ENCODE results near the gene PTEN. TPM values are rescaled to one million over a fixed set of nuclear protein-coding genes. Genes with fewer than 3 reads are reported as not detected.

Gene PTEN
- total RNA-seq, 1 donor: 169 TPM

DNA sequence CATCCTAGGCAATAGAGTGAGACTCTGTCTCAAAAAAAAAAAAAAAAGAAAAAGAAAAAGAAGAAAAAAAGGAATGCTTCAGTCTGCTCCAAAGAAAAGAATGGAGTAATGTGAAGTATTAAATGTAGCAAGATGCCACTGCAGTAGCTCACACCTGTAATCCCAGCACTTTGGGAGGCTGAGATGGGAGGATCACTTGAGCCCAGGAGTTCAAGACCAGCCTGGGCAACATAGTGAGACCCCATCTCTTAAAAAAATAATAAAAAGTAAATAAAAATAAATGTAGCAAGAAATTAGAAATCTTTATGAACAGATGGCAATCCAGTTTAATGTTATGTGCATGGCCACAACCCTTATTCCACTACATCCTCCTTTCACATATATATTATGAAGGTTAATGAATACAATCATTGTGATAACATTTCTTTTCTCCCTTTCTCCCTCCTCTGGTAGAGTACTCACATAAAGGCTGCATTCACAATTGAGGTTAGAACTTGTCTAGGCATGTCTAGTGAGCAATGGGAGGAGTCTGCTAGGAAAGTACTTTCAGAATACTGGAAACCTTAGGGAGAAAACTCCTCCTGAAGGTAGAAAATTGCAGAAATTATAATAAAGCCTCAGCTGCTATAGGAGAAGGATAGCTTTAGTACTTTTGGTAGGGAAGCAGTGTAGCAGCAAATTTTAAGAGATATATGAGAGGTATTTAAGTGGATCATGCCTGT is 20.5 kb upstream of the PTEN start:
- no peak overlapping the region for H3K4me2 ChIP-seq (ENCODE audit: insufficient read depth, low read length)
- H2AFZ ChIP-seq (ENCODE audit: low read length): no peak overlapping the region
- no peaks in the 10 kb centered on the region for H3K79me2 ChIP-seq (ENCODE audit: insufficient read depth, low read length)
- no peak overlapping the region for H3K4me3 ChIP-seq (ENCODE audit: insufficient read depth, low read length)
- peak overlapping the region; percentile 54 for H3K27ac ChIP-seq (ENCODE audit: low read depth, low read length)
- no peaks in the 10 kb centered on the region for H3K36me3 ChIP-seq (ENCODE audit: insufficient read depth, low read length)
- H3K9me3 ChIP-seq (ENCODE audit: low read depth, low read length): no peaks in the 10 kb centered on the region
- H3K27me3 ChIP-seq (ENCODE audit: insufficient read depth, low read length): no peaks in the 10 kb centered on the region
- H3K4me1 ChIP-seq (ENCODE audit: insufficient read depth, low read length): peaks cover 24% of the 10 kb centered on the region
- no peaks in the 10 kb centered on the region for H4K20me1 ChIP-seq (ENCODE audit: insufficient read depth, low read length)
- DNase-seq (ENCODE audit: insufficient read length, low spot score, missing footprints): peak; percentile 39
- TF ChIP-seq CTCF (IDR thresholded peaks at IDR 0.05; ENCODE audit: extremely low read depth, low read depth, low read length): no peak

- no peaks in the 10 kb centered on the region for H3K9me3 ChIP-seq (ENCODE audit: low read depth, low read length)
- no peak overlapping the region for H2AFZ ChIP-seq (ENCODE audit: low read length)
- no peaks in the 10 kb centered on the region for H3K36me3 ChIP-seq (ENCODE audit: insufficient read depth, low read length)
- no peak overlapping the region for H3K4me2 ChIP-seq (ENCODE audit: insufficient read depth, low read length)
- H3K27ac ChIP-seq (ENCODE audit: low read depth, low read length): peak overlapping the region; percentile 54
- no peaks in the 10 kb centered on the region for H3K79me2 ChIP-seq (ENCODE audit: insufficient read depth, low read length)
- H3K4me3 ChIP-seq (ENCODE audit: insufficient read depth, low read length): no peak overlapping the region
- H3K27me3 ChIP-seq (ENCODE audit: insufficient read depth, low read length): no peaks in the 10 kb centered on the region
- DNase-seq (ENCODE audit: insufficient read length, low spot score, missing footprints): no peak
- H3K4me1 ChIP-seq (ENCODE audit: insufficient read depth, low read length): peaks cover 24% of the 10 kb centered on the region
- H4K20me1 ChIP-seq (ENCODE audit: insufficient read depth, low read length): no peaks in the 10 kb centered on the region
- TF ChIP-seq CTCF (IDR thresholded peaks at IDR 0.05; ENCODE audit: extremely low read depth, low read depth, low read length): no peak
Observed at GRCh38 chr10:87843714-87844113, 19.7 kb upstream of the PTEN start.

GRCh38 chr10:87844837-87845623 is 18.4 kb upstream of the PTEN start:
- DNase-seq (ENCODE audit: insufficient read length, low spot score, missing footprints): no peak
- Histone ChIP-seq H3K36me3 (ENCODE audit: insufficient read depth, low read length) (no peaks in the 10 kb centered on the region), H3K27ac (ENCODE audit: low read depth, low read length) (peak overlapping the region; percentile 31), H3K4me2 (ENCODE audit: insufficient read depth, low read length) (no peak overlapping the region), H3K4me1 (ENCODE audit: insufficient read depth, low read length) (peaks cover 24% of the 10 kb centered on the region), H4K20me1 (ENCODE audit: insufficient read depth, low read length) (no peaks in the 10 kb centered on the region), H2AFZ (ENCODE audit: low read length) (no peak overlapping the region), H3K27me3 (ENCODE audit: insufficient read depth, low read length) (no peaks in the 10 kb centered on the region), H3K79me2 (ENCODE audit: insufficient read depth, low read length) (no peaks in the 10 kb centered on the region), H3K4me3 (ENCODE audit: insufficient read depth, low read length) (no peak overlapping the region), H3K9me3 (ENCODE audit: low read depth, low read length) (no peaks in the 10 kb centered on the region)
- TF ChIP-seq CTCF (IDR thresholded peaks at IDR 0.05; ENCODE audit: extremely low read depth, low read depth, low read length): no peak

GRCh38 chr10:87845624-87845998 is 17.8 kb upstream of the PTEN start:
- no peak overlapping the region for H2AFZ ChIP-seq (ENCODE audit: low read length)
- H3K27me3 ChIP-seq (ENCODE audit: insufficient read depth, low read length): no peaks in the 10 kb centered on the region
- no peak for DNase-seq (ENCODE audit: insufficient read length, low spot score, missing footprints)
- peaks cover 24% of the 10 kb centered on the region for H3K4me1 ChIP-seq (ENCODE audit: insufficient read depth, low read length)
- H3K79me2 ChIP-seq (ENCODE audit: insufficient read depth, low read length): no peaks in the 10 kb centered on the region
- H3K9me3 ChIP-seq (ENCODE audit: low read depth, low read length): no peaks in the 10 kb centered on the region
- H3K4me3 ChIP-seq (ENCODE audit: insufficient read depth, low read length): no peak overlapping the region
- TF ChIP-seq CTCF (IDR thresholded peaks at IDR 0.05; ENCODE audit: extremely low read depth, low read depth, low read length): no peak
- no peak overlapping the region for H3K4me2 ChIP-seq (ENCODE audit: insufficient read depth, low read length)
- no peaks in the 10 kb centered on the region for H3K36me3 ChIP-seq (ENCODE audit: insufficient read depth, low read length)
- H3K27ac ChIP-seq (ENCODE audit: low read depth, low read length): peak overlapping the region; percentile 31
- H4K20me1 ChIP-seq (ENCODE audit: insufficient read depth, low read length): no peaks in the 10 kb centered on the region

Measured in osteoblast (primary cell).